Osteocyte (in vitro differentiated cells): Measurements from ENCODE around the gene RCAN3. TPM values are rescaled to one million over a fixed set of nuclear protein-coding genes. Genes with fewer than 3 reads are reported as not detected.

Experiments
- DNase-seq: peaks from one replicate; pipeline ENCODE4 v3.0.0; 2021; ENCODE audit warnings: mixed read lengths; ENCODE audit not compliant: unreplicated experiment; ENCODE audit errors: extremely low spot score
- H3K27ac Mint-ChIP-seq: one replicate; pipeline ENCODE4 v1.8.0; 2021; ENCODE audit warnings: mild to moderate bottlenecking, mixed read lengths; ENCODE audit not compliant: unreplicated experiment
- H3K27me3 Mint-ChIP-seq: one replicate; pipeline ENCODE4 v1.8.0; 2021; ENCODE audit warnings: mixed read lengths; ENCODE audit not compliant: unreplicated experiment
- H3K36me3 Mint-ChIP-seq: one replicate; pipeline ENCODE4 v1.8.0; 2021; ENCODE audit warnings: mixed read lengths; ENCODE audit not compliant: unreplicated experiment
- H3K4me1 Mint-ChIP-seq: one replicate; pipeline ENCODE4 v1.8.0; 2021; ENCODE audit warnings: mixed read lengths; ENCODE audit not compliant: unreplicated experiment
- H3K4me3 Mint-ChIP-seq: one replicate; pipeline ENCODE4 v1.8.0; 2021; ENCODE audit warnings: mild to moderate bottlenecking, moderate library complexity, mixed read lengths; ENCODE audit not compliant: unreplicated experiment
- H3K9me3 Mint-ChIP-seq: one replicate; pipeline ENCODE4 v1.8.0; 2021; ENCODE audit warnings: mixed read lengths; ENCODE audit not compliant: unreplicated experiment
- CTCF ChIP-seq: fragments of 200-600 bp; sonication (generic); IDR thresholded peaks from 2 replicates; pipeline ENCODE4 v1.5.0; 2021; ENCODE audit warnings: antibody characterized with exemption, mild to moderate bottlenecking, moderate library complexity
- total RNA-seq: library from RNA; stranded (reverse); gene quantifications from 2 replicates; pipeline ENCODE4 v1.2.1, GENCODE V29; 2021

RCAN3 gene
- total RNA-seq, 1 donor from 2014 or later, result 9.8 TPM

DNA sequence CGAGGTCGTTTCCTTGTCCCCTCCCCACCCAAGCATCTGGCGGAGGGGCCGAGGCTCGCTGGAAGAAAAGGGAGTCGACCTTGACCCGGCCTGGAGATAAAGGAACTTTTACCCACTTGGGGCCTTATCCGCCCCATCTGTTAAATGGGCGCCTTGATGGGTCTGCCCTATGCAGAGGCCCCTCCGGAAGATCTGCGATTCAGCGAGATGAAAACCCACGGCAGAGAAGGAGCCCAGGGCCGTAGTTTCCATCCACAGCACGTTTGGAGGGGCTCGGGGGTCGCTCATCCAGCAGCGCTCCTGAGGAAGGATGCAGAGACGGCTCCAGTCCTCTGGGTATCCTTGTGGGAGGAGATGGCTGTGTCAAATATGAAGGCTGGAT is 53.8 kb downstream of the RCAN3 start:
- no peak for DNase-seq
- Mint-ChIP-seq H3K27ac (no peak overlapping the region), H3K27me3 (peaks cover 25% of the 10 kb centered on the region), H3K36me3 (no peaks in the 10 kb centered on the region), H3K9me3 (no peaks in the 10 kb centered on the region), H3K4me1 (peaks cover 14% of the 10 kb centered on the region), H3K4me3 (no peak overlapping the region)
- no peak for TF ChIP-seq CTCF

DNA sequence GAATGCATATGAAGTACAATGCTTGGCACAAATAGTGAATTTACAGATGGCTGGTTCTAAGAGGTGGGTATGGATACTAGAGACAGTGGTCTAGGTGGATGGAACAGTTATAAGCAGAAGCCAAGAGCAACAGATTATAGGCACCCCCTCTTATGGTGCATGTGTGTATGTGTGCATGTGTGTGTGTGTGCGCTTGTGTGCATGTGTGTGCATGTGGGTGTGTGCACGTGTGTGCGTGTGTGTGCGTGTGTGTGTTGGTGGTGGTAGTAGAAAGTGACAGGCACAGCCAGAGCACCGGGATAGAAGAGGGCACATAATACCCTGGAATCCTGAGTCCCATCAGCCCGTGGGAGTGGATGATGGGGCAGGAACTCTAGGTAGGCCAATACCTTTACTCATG is 54.6 kb downstream of the RCAN3 start:
- no peaks in the 10 kb centered on the region for H3K36me3 Mint-ChIP-seq
- no peak for TF ChIP-seq CTCF
- peaks cover 18% of the 10 kb centered on the region for H3K4me1 Mint-ChIP-seq
- H3K27ac Mint-ChIP-seq, result no peak overlapping the region
- DNase-seq, result no peak
- no peak overlapping the region for H3K4me3 Mint-ChIP-seq
- no peaks in the 10 kb centered on the region for H3K9me3 Mint-ChIP-seq
- peaks cover 25% of the 10 kb centered on the region for H3K27me3 Mint-ChIP-seq

DNA sequence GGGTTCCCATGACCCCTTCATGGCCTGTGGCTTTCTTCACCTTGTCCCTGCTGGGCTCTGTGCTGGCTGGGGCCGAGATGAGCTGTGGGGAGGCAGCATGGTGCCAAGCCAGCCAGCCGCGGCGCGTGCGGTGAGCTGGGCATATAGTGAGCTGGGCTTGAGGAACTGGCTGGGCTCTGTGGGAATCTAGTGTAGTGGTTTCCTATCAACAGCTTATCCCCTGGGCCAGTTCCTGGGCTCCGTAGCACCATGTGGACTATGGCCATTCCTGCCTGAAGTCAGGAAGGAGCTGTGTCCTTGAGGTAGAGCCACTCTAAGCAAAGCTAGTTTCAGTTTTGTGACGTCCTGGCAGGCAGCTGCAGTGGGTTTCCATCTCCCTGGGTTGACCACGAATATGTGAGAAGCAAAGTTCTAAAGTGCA is 55.1 kb downstream of the RCAN3 start:
- Mint-ChIP-seq H3K27me3 (peaks cover 25% of the 10 kb centered on the region), H3K4me1 (peaks cover 23% of the 10 kb centered on the region), H3K27ac (no peak overlapping the region), H3K9me3 (no peaks in the 10 kb centered on the region), H3K4me3 (no peak overlapping the region), H3K36me3 (no peaks in the 10 kb centered on the region)
- no peak for DNase-seq
- no peak for TF ChIP-seq CTCF

DNA sequence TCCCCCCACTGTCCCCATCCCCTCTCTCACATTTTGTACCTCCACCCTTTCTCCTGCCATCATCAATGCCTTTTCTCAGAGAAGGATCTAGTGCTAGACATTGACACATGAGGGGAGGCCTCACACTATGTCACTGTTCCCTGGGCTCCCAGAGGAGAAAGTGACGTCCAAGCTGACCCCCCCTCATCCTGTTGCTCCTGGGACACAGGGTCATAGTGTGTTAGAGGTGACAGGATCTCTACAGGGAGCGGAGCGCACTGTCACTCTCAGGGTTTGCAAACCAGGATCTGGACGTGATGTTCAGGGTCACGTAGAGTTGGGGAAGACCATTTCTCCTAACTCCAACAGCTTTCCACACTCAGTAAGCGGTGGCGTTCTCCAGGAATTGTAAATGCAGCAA is 55.8 kb downstream of the RCAN3 start:
- H3K9me3 Mint-ChIP-seq, result no peaks in the 10 kb centered on the region
- no peak overlapping the region for H3K4me3 Mint-ChIP-seq
- no peak for TF ChIP-seq CTCF
- peaks cover 26% of the 10 kb centered on the region for H3K4me1 Mint-ChIP-seq
- H3K36me3 Mint-ChIP-seq, result no peaks in the 10 kb centered on the region
- H3K27ac Mint-ChIP-seq, result no peak overlapping the region
- DNase-seq, result no peak
- peaks cover 25% of the 10 kb centered on the region for H3K27me3 Mint-ChIP-seq

DNA sequence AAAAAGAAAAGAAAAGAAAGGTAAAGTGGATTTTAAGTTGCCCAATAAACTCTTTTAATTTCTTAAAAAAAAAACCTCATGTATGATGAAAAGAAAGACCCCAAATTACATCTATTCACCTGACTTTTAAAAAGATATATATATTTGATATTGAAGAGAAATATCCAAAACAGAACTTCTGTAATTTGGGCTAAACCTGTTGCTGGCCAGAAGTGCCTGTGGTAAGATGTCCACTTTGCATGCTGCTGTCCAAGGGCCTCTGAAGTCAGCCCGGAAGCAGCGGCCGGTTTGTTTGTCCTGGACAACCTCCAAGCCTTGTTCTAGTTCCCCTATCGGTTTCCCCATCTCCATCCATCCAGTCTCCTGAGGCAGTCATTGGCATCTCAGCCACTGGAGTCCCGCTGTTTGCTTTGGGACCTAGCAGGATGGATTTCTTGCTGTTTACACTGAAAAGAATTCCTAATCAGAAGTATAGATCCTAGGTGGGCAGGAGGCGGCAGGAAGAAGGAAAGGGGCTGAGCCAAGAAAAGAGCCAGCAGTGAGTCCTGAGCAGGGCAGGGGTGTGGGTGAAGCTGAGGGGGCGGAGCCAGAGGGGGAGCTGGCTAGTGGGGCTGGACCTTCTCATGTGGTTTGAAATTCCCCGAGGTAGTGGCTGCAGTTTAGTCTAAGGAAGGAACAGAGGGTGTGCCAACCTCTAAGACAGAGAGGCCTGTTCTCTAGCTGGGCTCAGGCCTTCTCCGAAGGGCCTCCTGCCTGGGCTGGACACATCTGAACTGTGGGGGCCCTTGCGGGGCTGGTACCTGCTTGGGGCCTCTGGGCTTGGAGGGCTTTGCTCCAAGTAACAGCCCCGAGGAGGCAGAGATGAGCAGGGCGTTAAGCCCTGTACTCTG is 56.5 kb downstream of the RCAN3 start:
- H3K4me3 Mint-ChIP-seq, result peak overlapping the region; percentile 27
- no peak for TF ChIP-seq CTCF
- no peak for DNase-seq
- H3K27me3 Mint-ChIP-seq, result peaks cover 25% of the 10 kb centered on the region
- H3K4me1 Mint-ChIP-seq, result peaks cover 26% of the 10 kb centered on the region
- no peaks in the 10 kb centered on the region for H3K9me3 Mint-ChIP-seq
- no peak overlapping the region for H3K27ac Mint-ChIP-seq
- H3K36me3 Mint-ChIP-seq, result no peaks in the 10 kb centered on the region
